Activated naive CD4-positive, alpha-beta T cell treated with anti-CD3 and anti-CD28 coated beads, Interleukin-2, amount 10 ng/mL, durations not matched to agents 7 days and 5 days (primary cell): ENCODE data around the gene COQ8B.

Source experiments
- CTCF ChIA-PET: fragments of 350-600 bp; sonication (Branson Sonifier 250); formaldehyde crosslinking; loops from one replicate; lab custom pipeline; 2021; ENCODE audit warnings: antibody characterized with exemption; lab: Charles Lee
- DNase-seq: peaks from one replicate; pipeline ENCODE4 v3.0.0-alpha.2; 2020
- H3K27ac Mint-ChIP-seq: one replicate; pipeline ENCODE4 v1.8.0; 2021; ENCODE audit warnings: mild to moderate bottlenecking, moderate library complexity, mixed read lengths
- H3K27me3 Mint-ChIP-seq: one replicate; pipeline ENCODE4 v1.8.0; 2021; ENCODE audit warnings: mild to moderate bottlenecking, mixed read lengths
- H3K36me3 Mint-ChIP-seq: one replicate; pipeline ENCODE4 v1.8.0; 2021; ENCODE audit warnings: mixed read lengths
- H3K4me1 Mint-ChIP-seq: one replicate; pipeline ENCODE4 v1.8.0; 2021; ENCODE audit warnings: mixed read lengths
- H3K4me3 Mint-ChIP-seq: one replicate; pipeline ENCODE4 v1.8.0; 2021; ENCODE audit warnings: mild to moderate bottlenecking, moderate library complexity, mixed read lengths
- H3K9me3 Mint-ChIP-seq: one replicate; pipeline ENCODE4 v1.8.0; 2021; ENCODE audit warnings: mixed read lengths

Gene COQ8B

DNA sequence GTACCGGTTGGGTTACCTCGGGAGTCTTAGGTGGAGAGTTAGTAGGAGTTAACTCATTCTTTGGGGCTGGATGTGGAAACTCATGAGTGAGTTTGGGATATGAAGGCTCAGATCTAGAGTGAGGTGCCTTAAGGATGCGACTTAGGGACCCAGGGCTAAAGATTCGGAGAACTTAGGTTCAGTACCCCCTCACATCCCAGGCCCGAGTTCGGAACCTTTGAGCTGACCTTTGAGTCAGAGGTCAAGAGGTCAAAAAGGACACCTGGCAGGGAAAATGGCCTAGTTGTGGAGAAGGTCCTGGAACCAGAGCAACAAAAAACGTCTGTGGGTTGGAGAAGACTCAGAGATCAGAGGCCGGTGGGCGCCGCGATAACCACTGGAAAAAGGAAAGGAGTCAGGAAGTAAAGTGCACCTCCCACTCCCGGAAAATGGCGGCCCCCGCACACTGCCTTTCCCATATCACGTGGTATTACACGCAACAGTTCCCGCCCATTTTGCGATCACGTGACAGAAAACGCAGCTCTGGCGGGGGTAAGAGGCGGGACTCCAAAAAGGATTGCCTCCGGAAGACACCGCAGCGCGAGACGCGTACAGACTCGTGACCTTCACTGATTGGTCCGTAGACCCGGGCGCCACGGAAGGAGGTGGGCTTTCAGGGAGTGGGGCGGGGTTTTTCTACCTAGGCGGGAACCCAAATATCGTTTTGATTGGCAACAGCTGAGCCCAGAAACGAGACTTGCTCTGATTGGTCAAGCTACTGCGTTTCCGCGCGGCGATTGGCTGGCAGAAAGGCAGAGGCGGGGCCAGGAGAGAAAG lies 33.6 kb upstream of the COQ8B start, which contains the start of gene ACTMAP:
Gene ACTMAP (minus strand): TSS at position 420 of the 816 bp plus-strand sequence. CDS start 674 bp downstream, outside the sequence.
- DNase-seq = peak; percentile 100
- peak within 1 kb of the TSS; percentile 99 for H3K27ac Mint-ChIP-seq
- H3K4me1 Mint-ChIP-seq = peaks cover 48% of the 10 kb centered on the region
- H3K4me3 Mint-ChIP-seq = peak within 1 kb of the TSS; percentile 100
- no peaks in the 10 kb centered on the region for H3K9me3 Mint-ChIP-seq
- H3K27me3 Mint-ChIP-seq = no peaks in the 10 kb centered on the region
- CTCF ChIA-PET = interaction anchor here (0.8 to 4.1 kb wide), 5 partner anchors 27 to 69 kb away, joined by 3 to 23 read pairs (median 6); partner anchors contain the start of genes COQ8B, EGLN2, ITPKC and RAB4B
- H3K36me3 Mint-ChIP-seq = peaks cover 36% of the 10 kb centered on the region

DNA sequence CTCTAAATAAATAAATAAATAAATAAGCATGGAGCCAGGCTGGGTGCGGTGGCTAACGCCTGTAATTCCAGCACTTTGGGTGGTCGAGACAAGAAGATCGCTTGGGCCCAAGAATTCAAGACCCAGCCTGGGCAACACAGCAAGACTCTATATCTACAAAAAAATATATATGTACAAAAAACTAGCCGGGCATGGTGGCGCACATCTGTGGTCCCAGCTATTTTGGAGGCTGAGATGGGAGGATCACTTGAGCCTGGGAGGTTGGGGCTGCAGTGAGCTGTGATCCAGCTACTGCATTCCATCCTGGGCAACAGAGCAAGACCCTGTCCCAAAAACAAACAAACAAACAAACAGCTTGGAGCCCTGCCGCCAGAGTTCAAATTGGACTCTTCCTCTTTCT lies 30.9 kb upstream of the COQ8B start:
- peak overlapping the region; percentile 45 for H3K27ac Mint-ChIP-seq
- peaks cover 21% of the 10 kb centered on the region for H3K36me3 Mint-ChIP-seq
- no peaks in the 10 kb centered on the region for H3K9me3 Mint-ChIP-seq
- H3K4me1 Mint-ChIP-seq = peaks cover 31% of the 10 kb centered on the region
- CTCF ChIA-PET = interaction anchor here (0.9 to 2.0 kb wide), 2 partner anchors 60 to 84 kb away, joined by 4 to 9 read pairs; no protein-coding TSS in a partner anchor
- no peaks in the 10 kb centered on the region for H3K27me3 Mint-ChIP-seq
- DNase-seq = no peak
- no peak overlapping the region for H3K4me3 Mint-ChIP-seq

DNA sequence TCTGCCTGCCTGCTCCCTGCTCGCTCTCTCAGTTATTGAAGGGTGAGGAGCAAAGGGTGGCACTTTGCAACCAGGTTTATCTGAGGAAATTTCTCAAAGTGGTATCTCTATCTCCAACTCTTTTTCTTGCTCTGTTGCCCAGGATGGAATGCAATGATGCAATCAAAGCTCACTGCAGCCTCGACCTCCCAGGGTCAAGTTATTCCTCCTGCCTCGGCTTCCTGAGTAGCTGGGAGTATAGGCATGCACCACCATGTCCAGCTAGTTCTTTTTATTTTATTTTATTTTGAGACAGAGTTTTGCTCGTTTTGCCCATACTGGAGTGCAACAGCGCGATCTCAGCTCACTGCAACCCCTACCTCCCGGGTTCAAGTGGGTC lies 28.7 kb upstream of the COQ8B start:
- peaks cover 7% of the 10 kb centered on the region for H3K36me3 Mint-ChIP-seq
- H3K9me3 Mint-ChIP-seq = no peaks in the 10 kb centered on the region
- no peak overlapping the region for H3K27ac Mint-ChIP-seq
- no peak for DNase-seq
- CTCF ChIA-PET = interaction anchor here (0.9 to 2.3 kb wide), 3 partner anchors 11 to 75 kb away, joined by 3 to 8 read pairs (median 3); no protein-coding TSS in a partner anchor
- H3K27me3 Mint-ChIP-seq = no peaks in the 10 kb centered on the region
- no peak overlapping the region for H3K4me3 Mint-ChIP-seq
- peaks cover 21% of the 10 kb centered on the region for H3K4me1 Mint-ChIP-seq

DNA sequence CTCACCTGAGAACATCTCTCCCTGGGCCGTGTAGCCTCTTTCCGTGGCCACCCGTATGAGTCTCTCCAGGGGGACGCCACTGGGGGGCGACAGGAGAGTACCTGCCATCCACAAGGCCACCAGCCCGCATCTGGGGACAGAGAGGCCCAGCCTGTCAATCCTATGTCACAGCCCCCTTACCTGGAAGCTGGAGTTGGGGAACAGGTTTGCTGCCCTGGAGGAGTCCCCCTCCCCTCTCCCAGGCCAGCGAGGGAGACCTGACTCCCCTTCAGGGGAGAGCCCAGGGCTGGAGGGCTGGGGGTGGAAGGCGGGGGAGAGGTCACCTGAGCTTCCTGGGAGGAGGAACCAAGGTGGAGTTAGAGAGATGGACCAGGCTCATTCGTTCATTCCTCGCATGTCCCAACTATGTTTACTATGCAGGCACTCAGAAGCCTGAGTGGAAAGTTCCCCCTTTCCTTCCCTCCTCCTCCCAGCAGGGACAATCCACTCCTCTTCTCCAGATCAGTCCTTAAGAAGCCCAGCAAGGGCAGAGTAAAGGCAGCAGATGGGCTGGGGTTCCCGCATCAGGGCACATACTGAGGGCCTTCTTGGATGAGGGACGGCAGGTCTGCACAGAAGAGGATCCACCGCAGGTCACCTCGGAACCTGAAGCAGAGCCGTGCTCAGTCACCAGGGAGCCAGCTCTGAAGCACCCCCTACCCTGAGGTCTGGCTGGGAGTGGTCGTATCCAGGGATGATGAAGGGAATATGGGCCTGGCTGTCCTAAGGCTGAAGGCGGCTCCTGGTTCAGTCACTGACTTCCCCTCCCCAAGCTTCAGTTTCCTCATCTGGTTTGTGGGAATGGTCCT lies 28.1 kb upstream of the COQ8B start:
- no peaks in the 10 kb centered on the region for H3K9me3 Mint-ChIP-seq
- peaks cover 14% of the 10 kb centered on the region for H3K4me1 Mint-ChIP-seq
- peak; percentile 51 for DNase-seq
- H3K27me3 Mint-ChIP-seq = no peaks in the 10 kb centered on the region
- H3K4me3 Mint-ChIP-seq = no peak overlapping the region
- peaks cover 2% of the 10 kb centered on the region for H3K36me3 Mint-ChIP-seq
- CTCF ChIA-PET = interaction anchor here (0.9 to 2.3 kb wide), 4 partner anchors 11 to 75 kb away, joined by 3 to 8 read pairs (median 4); no protein-coding TSS in a partner anchor
- H3K27ac Mint-ChIP-seq = no peak overlapping the region

DNA sequence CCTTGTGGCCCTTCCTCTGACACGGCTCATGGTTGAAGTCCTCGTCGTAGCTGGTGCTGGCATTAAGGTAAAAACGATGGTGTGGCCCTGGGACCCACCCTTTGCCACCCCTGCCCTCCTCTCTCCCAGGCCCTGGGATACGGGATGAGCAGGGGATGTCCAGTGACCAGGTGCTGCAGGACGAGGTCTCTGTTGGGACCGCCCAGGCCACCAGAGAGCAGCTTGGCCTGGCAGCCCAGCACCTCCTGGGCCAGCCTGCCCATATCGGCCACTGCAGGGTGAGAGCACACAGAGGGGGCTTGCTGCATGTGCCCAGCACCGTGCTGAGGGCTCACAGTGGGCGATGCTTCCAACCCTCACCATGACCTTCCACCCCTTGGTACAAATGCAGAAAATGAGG lies 27.2 kb upstream of the COQ8B start:
- Mint-ChIP-seq H3K27me3 (no peaks in the 10 kb centered on the region), H3K4me3 (no peak overlapping the region), H3K27ac (no peak overlapping the region), H3K4me1 (peaks cover 6% of the 10 kb centered on the region), H3K36me3 (peaks cover 2% of the 10 kb centered on the region), H3K9me3 (no peaks in the 10 kb centered on the region)
- no peak for DNase-seq
- CTCF ChIA-PET = interaction anchor here (1.2 to 2.3 kb wide), 2 partner anchors 62 to 64 kb away, joined by 4 to 8 read pairs; no protein-coding TSS in a partner anchor

DNA sequence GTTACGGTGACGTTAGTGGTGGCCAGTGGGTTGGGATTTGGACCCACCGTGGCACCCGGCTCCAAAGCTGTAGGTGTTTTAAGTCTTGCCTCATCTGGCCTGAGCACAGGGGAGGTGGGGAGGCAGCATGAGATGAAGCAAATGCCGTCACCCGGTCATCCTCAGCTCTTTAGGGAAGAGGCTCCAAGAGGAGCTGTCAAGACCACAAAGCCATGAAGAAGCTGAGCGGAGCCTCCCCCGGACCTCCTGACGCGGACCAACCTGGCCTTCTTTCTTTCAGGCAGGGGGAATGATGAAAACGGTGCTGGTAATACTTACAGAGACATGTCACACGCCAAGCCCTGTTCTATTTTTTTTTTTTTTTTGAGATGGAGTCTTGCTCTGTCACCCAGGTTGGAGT lies 26.2 kb upstream of the COQ8B start:
- peaks cover 2% of the 10 kb centered on the region for H3K36me3 Mint-ChIP-seq

DNA sequence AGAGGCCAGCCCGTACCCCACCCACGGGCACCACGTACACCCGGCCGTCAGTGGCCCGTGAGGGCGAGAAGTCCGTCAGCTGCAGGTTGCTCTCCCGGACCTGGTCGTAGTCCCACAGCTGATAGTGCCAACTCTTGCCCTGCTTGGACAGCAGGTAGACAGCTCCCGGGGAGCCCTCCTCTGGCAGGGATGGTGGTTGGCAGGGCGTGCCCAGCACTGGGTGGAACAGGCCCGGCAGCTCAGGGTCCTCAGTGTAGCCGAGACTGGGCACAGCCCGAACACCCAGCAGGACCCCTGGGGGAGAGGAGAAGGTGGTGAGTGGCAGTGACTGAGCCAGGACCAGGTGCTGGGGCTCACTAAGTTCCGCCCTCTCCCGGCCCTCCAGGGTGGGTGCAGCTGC lies 25.8 kb upstream of the COQ8B start:
- no peak overlapping the region for H3K27ac Mint-ChIP-seq
- H3K4me1 Mint-ChIP-seq = no peaks in the 10 kb centered on the region
- H3K27me3 Mint-ChIP-seq = no peaks in the 10 kb centered on the region
- peaks cover 5% of the 10 kb centered on the region for H3K36me3 Mint-ChIP-seq
- no peaks in the 10 kb centered on the region for H3K9me3 Mint-ChIP-seq
- DNase-seq = no peak
- no peak overlapping the region for H3K4me3 Mint-ChIP-seq
- CTCF ChIA-PET = interaction anchor here (1.2 kb wide), 1 partner anchor 85 kb away, joined by 3 read pairs; no protein-coding TSS in a partner anchor

More for the DNA sequence above, 26.2 kb upstream of the COQ8B start:
- no peak for DNase-seq
- Mint-ChIP-seq H3K27me3 (no peaks in the 10 kb centered on the region), H3K4me3 (no peak overlapping the region), H3K9me3 (no peaks in the 10 kb centered on the region), H3K4me1 (no peaks in the 10 kb centered on the region), H3K27ac (no peak overlapping the region)
- CTCF ChIA-PET = interaction anchor here (0.7 to 1.2 kb wide), 2 partner anchors 63 to 86 kb away, joined by 3 read pairs; no protein-coding TSS in a partner anchor

DNA sequence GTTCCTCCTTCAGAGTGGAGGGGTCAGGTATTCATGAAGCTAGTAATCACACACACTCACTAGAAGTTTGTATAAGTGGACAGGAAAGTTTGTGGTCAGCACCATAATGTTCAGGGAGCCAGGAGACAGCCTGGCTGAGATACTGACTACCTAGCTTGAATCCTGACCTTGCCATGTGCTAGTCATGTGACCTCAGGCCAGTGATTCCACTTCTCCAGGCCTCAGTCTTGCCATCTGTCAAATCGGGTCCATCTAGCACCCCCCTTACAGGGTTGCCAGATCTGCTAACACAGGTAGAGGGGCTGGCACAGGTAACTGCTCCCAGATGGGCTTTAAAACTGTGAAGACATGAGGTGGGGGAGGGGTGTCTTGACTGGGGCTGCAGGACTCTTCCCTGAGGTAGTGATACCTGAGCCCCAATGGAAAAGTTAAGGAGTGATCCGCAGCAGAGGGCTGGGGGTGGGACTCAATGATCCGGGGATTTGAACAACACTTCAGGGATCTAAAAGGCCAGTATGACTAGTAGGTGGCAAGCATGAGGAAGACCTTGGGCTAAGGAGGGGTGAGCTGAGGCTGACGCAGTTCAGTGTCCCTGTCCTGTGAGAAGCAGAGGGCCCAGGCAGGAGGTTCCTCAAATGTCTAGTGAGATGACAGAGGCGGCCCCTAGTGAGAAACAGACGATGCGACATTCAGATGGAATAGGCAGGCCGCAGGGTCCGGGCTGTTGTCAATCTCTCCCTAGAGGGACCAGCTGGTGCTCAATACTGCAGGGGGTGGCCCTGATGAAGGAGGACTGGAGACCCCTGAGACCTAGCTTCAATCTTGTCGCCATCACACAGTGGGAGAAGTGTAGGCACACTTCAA lies 25.1 kb upstream of the COQ8B start:
- H3K36me3 Mint-ChIP-seq = peaks cover 5% of the 10 kb centered on the region
- no peaks in the 10 kb centered on the region for H3K9me3 Mint-ChIP-seq
- CTCF ChIA-PET = interaction anchor here (0.6 to 1.2 kb wide), 2 partner anchors 31 to 84 kb away, joined by 3 read pairs; no protein-coding TSS in a partner anchor
- DNase-seq = no peak
- H3K27me3 Mint-ChIP-seq = no peaks in the 10 kb centered on the region
- no peak overlapping the region for H3K27ac Mint-ChIP-seq
- H3K4me3 Mint-ChIP-seq = no peak overlapping the region
- H3K4me1 Mint-ChIP-seq = no peaks in the 10 kb centered on the region

DNA sequence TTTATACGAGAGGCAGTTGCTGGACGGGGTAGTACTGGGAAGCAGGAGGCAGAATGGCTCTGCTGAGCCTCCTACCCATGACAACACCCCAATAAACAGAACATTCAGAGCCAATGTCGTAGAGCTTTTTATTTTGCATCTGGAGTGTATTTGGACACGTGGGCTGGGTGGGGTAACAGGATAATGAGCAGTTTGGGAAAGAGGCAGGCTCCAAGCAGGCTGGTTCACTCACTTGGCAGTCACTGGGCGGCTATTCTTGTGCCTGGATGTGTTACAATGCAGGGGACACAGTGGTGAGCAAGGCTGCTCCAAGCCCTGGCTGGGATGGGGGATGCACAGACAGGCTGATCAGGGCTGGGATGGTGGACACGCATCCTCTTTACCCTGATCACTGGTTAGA lies 24.1 kb upstream of the COQ8B start:
- Mint-ChIP-seq H3K4me3 (no peak overlapping the region), H3K4me1 (no peaks in the 10 kb centered on the region), H3K27ac (no peak overlapping the region), H3K9me3 (no peaks in the 10 kb centered on the region), H3K36me3 (peaks cover 6% of the 10 kb centered on the region), H3K27me3 (no peaks in the 10 kb centered on the region)
- DNase-seq = no peak
- CTCF ChIA-PET = no interaction called here

DNA sequence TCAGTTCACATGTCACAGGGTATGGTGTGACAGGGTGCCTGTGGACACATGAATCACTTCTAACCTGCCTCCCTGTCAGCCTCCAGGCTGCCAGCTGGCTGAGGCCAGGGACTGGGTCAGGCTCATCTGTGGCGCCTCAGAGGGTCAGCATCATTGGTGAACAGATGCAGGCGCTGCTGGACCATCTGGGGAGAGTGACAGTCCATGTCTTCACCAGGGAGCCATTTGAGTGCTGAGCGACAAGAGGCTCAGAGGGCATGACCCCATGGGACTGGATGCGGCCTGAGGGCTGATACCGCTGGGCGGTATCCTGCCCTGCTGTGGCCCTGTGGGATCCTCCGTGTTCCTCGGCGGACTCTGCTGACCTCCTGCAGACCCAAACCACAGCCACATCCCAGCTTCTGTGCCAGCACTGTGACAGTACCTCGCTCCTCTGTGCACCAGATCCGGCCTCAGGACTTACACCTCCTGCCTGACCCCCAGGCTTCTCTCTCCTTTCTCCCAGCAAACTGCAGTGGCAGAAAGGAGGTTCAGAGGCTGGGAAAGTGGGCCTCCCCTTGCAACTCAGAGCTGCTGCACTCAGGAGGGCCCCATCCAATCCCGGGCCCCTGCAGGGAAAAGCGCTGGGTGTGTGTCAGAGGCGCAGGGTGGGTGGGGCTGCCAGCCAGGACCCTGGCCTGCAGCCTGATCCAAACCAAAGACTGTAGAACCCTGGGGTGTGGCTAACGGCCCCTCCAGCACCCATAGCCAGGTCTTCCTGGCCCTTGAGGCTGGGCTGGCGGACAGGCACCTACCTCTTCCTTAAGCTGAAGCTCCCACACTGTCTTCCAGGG lies 23.4 kb upstream of the COQ8B start:
- CTCF ChIA-PET = no interaction called here
- Mint-ChIP-seq H3K9me3 (no peaks in the 10 kb centered on the region), H3K27me3 (no peaks in the 10 kb centered on the region), H3K4me3 (no peak overlapping the region), H3K4me1 (no peaks in the 10 kb centered on the region), H3K36me3 (peaks cover 11% of the 10 kb centered on the region), H3K27ac (no peak overlapping the region)
- no peak for DNase-seq

DNA sequence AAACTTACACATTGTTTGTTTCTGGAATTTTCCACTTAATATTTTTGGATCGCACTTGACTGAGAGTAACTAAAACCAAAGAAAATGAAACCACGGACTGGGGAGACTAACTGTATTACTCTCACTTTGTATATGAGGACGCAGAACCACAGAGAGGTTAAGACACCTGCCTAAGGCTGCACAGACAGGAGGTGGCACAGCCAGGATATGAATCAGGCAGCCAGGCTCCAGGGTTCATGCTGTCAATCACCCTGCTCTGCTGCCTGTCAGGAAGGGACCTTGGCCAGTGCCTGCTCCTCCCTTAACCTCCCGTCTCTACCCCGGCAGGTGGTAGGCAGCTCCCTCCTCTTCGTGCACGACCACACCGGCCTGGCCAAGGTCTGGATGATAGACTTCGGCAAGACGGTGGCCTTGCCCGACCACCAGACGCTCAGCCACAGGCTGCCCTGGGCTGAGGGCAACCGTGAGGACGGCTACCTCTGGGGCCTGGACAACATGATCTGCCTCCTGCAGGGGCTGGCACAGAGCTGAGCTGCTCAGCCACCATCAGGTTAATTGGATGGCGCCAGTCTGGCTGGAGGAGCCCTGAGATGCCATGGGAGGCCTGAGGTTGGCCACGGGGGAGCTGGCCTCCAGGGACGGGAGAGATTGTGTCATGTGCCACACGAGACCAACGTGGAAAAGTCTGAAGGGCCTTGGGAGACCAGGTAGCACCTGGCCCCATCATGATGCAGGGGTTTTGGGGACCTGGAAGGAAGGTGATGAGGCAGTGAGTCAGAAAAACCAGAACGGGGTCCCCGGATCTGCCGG lies 22.5 kb upstream of the COQ8B start:
- H3K36me3 Mint-ChIP-seq = peaks cover 13% of the 10 kb centered on the region
- CTCF ChIA-PET = no interaction called here
- no peak for DNase-seq
- no peaks in the 10 kb centered on the region for H3K4me1 Mint-ChIP-seq
- no peaks in the 10 kb centered on the region for H3K9me3 Mint-ChIP-seq
- no peaks in the 10 kb centered on the region for H3K27me3 Mint-ChIP-seq
- no peak overlapping the region for H3K4me3 Mint-ChIP-seq
- no peak overlapping the region for H3K27ac Mint-ChIP-seq

DNA sequence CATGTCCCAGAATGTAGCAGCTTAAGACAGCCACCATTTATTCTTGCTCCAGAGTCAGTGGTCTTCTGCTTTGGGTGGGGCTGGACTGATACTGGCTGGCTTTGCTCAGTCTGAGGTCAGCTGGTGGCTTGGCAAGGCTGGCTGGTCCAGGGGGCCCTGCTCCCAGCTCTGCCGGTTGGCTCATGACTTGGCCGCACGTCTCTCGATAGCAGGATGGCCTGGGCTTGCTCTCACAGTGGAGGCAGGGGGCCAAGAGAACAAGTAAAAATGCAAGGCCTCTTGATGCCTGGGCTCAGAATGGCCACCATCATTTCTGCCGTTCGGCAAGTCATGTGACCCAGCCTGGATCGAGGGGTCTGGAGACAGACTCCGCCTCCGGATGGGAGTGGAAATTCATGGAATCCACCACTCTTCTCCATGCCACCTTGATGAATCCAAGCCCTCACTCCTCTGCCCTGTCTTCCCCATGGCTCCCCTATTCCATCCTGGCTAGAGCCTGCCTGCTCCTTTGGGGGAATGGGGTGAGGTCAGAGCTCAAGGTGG lies 20.5 kb upstream of the COQ8B start:
- Mint-ChIP-seq H3K27ac (peak overlapping the region; percentile 3), H3K27me3 (no peaks in the 10 kb centered on the region), H3K9me3 (no peaks in the 10 kb centered on the region), H3K4me1 (no peaks in the 10 kb centered on the region), H3K36me3 (peaks cover 23% of the 10 kb centered on the region), H3K4me3 (no peak overlapping the region)
- no peak for DNase-seq
- CTCF ChIA-PET = no interaction called here
